Prostate gland (tissue), 2 donors: ENCODE data around the gene TASP1. TPM values are rescaled to one million over a fixed set of nuclear protein-coding genes. Genes with fewer than 3 reads are reported as not detected.

Experiments
- DNase-seq: peaks from one replicate; pipeline ENCODE4 v3.0.0-alpha.2; 2019; ENCODE audit warnings: low spot score
- H3K27ac ChIP-seq, 2 donors: fragments of 200-600 bp; sonication (generic); 2 replicates each; pipeline ENCODE4 v1.5.1; 2017 to 2019
- H3K27me3 ChIP-seq: fragments of 200-600 bp; sonication (generic); replicated peaks from 2 replicates; pipeline ENCODE4 v1.5.1; 2019; ENCODE audit not compliant: insufficient read depth
- H3K36me3 ChIP-seq, 2 donors: fragments of 200-600 bp; sonication (generic); 1 replicate in 1 of 2; 2 replicates in 1 of 2; pipeline versions ENCODE4 v1.5.1 to v1.8.1; 2017 to 2019
- H3K4me1 ChIP-seq: fragments of 200-600 bp; sonication (generic); replicated peaks from 2 replicates; pipeline ENCODE4 v1.5.1; 2019
- H3K4me3 ChIP-seq, 2 donors: fragments of 200-600 bp; sonication (generic); 2 replicates each; pipeline ENCODE4 v1.5.1; 2017 to 2019
- H3K9me3 ChIP-seq: fragments of 200-600 bp; sonication (generic); 2 replicates; pipeline ENCODE4 v1.5.1; 2017
- POLR2A ChIP-seq: fragments of 450-650 bp; IDR thresholded peaks from one replicate; pipeline ENCODE4 v1.6.1; 2016; ENCODE audit warnings: antibody characterized with exemption, mild to moderate bottlenecking
- POLR2AphosphoS5 ChIP-seq: sonication (generic); formaldehyde crosslinking; IDR thresholded peaks from one replicate; pipeline ENCODE4 v1.6.1; 2017; ENCODE audit warnings: antibody characterized with exemption
- WGBS: methylation state at CpG from one replicate; pipeline ENCODE4 v1.1.5; 2018; 5-methylcytosine and 5-hydroxymethylcytosine counted together
- intact Hi-C: fragments of 100-400 bp; cut with DNase I; formaldehyde crosslinking; loops from one replicate; pipeline ENCODE4 v1.14.2; 2022
- total RNA-seq, 2 donors: library from RNA; depleted of rRNA; stranded (reverse); fragments of >200 nt; gene quantifications; one replicate each; pipeline ENCODE4 v1.1.0, GENCODE V29; 2016
- TF ChIP-seq, protein P1 (sequence below), 4 experiments: fragments of 200-600 bp in 2 of 4; fragments of 450-650 bp in 2 of 4; sonication (generic) in 2 of 4; IDR thresholded peaks; 1 replicate in 3 of 4; 2 replicates in 1 of 4; pipeline ENCODE4 v1.5.1; 2016 to 2019; ENCODE audit warnings: antibody characterized with exemption in 4 of 4, mild to moderate bottlenecking in 2 of 4, moderate library complexity in 2 of 4

TASP1 gene
- total RNA-seq, 2 donors from 2014 or later = 9.3 to 14.2 TPM

DNA sequence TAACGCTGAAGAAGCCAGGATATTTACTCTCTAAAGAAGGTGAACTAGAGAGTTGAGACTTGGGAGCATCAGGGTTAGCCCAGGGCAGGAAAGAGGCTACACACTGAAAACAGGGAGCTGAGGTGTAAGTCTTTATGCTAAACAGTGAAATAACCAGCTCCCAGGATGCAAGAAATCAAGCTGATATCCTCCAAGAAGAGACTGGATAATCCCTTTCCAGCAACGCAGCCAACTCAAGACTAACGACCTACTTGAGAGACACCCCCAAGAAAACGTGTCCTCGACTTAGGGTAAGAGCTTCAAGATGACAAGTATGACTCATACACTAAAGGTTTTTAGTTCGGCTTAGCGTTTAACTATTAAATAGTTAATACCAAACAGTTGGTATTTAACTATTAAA lies 202.2 kb downstream of the TASP1 start:
- no peaks in the 10 kb centered on the region for H3K4me1 ChIP-seq
- H3K27me3 ChIP-seq = no peaks in the 10 kb centered on the region
- WGBS = 85% methylated on average over 7 of the region's 7 CpGs
- H3K27ac ChIP-seq = no peak overlapping the region
- H3K36me3 ChIP-seq = no peaks in the 10 kb centered on the region
- H3K9me3 ChIP-seq = no peaks in the 10 kb centered on the region
- no peak for DNase-seq
- TF ChIP-seq, protein P1, sequence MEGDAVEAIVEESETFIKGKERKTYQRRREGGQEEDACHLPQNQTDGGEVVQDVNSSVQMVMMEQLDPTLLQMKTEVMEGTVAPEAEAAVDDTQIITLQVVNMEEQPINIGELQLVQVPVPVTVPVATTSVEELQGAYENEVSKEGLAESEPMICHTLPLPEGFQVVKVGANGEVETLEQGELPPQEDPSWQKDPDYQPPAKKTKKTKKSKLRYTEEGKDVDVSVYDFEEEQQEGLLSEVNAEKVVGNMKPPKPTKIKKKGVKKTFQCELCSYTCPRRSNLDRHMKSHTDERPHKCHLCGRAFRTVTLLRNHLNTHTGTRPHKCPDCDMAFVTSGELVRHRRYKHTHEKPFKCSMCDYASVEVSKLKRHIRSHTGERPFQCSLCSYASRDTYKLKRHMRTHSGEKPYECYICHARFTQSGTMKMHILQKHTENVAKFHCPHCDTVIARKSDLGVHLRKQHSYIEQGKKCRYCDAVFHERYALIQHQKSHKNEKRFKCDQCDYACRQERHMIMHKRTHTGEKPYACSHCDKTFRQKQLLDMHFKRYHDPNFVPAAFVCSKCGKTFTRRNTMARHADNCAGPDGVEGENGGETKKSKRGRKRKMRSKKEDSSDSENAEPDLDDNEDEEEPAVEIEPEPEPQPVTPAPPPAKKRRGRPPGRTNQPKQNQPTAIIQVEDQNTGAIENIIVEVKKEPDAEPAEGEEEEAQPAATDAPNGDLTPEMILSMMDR (IDR thresholded peaks at IDR 0.05) = no peak
- TF ChIP-seq POLR2AphosphoS5 (no peak), POLR2A (no peak)
- intact Hi-C loops = no loop called here
- H3K4me3 ChIP-seq = no peak overlapping the region

DNA sequence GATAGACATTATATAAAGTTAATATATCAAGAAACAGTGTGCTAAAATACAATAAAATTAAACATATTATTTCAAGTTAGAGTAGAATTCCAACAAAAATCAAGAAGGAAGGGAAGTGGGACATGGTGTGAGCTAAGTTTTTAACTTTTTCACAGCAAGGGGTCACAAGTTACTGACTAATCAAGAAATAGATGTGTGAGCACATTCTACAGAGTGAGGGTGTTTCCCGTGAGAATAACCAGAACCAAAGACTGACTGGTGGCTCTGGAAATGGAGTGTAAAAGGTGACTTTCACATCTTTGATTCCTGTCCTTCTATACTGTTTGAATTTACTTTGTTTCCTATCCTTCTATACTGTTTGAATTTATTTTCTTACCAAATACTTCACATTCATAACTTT lies 206.6 kb downstream of the TASP1 start:
- Histone ChIP-seq H3K27me3 (no peaks in the 10 kb centered on the region), H3K9me3 (no peaks in the 10 kb centered on the region), H3K27ac (no peak overlapping the region), H3K4me3 (no peak overlapping the region), H3K4me1 (no peaks in the 10 kb centered on the region), H3K36me3 (no peaks in the 10 kb centered on the region)
- no peak for DNase-seq
- 90% methylated on average over 1 of the region's 1 CpG for WGBS
- intact Hi-C loops = no loop called here
- no peak for TF ChIP-seq POLR2A
- TF ChIP-seq POLR2AphosphoS5 = no peak
- TF ChIP-seq, protein P1 (IDR thresholded peaks at IDR 0.05) = no peak

DNA sequence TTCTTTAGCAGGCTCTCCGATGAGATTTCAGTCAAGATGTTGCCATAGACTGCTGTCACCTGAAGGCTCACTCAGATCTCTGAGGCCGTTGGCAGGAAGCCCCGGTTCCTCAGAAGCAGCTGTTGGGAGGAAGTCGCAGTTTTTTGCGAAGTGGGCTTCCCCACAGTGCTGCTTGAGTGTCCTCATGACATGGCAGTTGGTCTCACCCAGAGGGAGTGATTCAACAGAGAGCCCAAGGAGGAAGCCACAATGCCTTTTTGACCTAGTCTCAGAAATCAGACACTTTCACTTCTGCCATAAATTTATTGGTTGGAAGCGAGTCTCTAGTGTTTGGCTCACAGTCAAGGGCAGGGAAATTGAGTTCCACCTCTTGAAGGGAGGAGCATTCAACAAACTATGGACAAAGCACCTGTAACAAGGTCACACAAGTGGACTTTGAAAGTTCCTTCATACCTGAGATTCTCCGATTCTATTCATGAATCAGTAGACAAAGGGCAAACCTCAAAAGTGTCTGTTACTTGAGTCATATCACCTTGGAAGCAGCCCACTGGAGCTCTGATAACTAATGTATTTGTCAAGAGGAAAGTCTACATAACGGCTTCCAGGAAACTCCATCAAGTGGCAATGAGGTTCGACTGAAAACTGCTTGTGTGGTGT lies 208.3 kb downstream of the TASP1 start:
- 94% methylated on average over 9 of the region's 9 CpGs for WGBS
- intact Hi-C loops = no loop called here

DNA sequence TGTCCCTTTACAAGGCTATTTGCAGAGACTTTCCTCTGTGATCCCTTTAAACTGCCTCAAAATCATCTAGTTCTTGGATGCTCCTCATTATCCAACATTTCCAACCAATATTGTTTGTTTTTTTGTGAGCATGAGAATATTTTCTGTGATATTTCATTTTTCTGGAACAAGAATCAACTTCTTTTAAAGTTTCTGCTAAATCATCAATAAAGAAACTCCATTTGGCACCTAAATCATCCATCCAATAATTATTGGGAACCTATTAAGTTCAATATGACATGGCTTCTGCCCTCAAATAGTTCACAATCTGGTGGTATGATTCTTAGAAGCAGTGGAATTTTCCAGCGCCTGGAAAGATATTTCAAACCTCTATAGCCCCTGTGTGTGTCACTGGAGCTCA lies 210.0 kb downstream of the TASP1 start:
- H3K27ac ChIP-seq = no peak overlapping the region
- H3K36me3 ChIP-seq = no peaks in the 10 kb centered on the region
- H3K4me1 ChIP-seq = no peaks in the 10 kb centered on the region
- H3K9me3 ChIP-seq = no peaks in the 10 kb centered on the region
- H3K27me3 ChIP-seq = no peaks in the 10 kb centered on the region
- WGBS = 81% methylated on average over 1 of the region's 1 CpG
- H3K4me3 ChIP-seq = no peak overlapping the region
- TF ChIP-seq POLR2AphosphoS5 = no peak
- TF ChIP-seq, protein P1 (IDR thresholded peaks at IDR 0.05) = no peak
- DNase-seq = no peak
- intact Hi-C loops = no loop called here

More for the DNA sequence above, 208.3 kb downstream of the TASP1 start:
- H3K4me1 ChIP-seq = no peaks in the 10 kb centered on the region
- H3K27ac ChIP-seq = no peak overlapping the region
- no peaks in the 10 kb centered on the region for H3K27me3 ChIP-seq
- H3K36me3 ChIP-seq = no peaks in the 10 kb centered on the region
- no peak for DNase-seq
- TF ChIP-seq POLR2AphosphoS5 (no peak), POLR2A (no peak)
- H3K4me3 ChIP-seq = no peak overlapping the region
- H3K9me3 ChIP-seq = no peaks in the 10 kb centered on the region

DNA sequence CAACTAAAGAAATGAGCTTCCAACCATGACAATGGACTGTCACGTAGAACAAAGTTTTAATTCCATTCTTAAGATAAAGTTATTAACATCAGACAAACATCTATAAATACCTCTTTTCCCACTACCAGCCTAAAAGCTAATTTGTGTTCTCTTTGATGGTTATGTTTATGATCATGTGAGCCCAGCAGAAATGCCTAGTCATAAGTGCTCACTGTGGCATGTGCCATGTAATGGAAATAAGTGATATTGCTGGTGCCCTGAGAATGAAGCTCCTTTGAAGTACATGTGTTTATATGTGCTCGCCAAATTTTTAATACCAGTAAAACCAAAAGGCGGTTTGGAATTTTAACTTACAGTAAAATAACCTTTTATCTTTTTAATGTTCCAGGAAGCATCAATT lies 211.9 kb downstream of the TASP1 start:
- no peak for DNase-seq
- no peak for TF ChIP-seq POLR2AphosphoS5
- TF ChIP-seq, protein P1 (IDR thresholded peaks at IDR 0.05) = no peak
- no peak for TF ChIP-seq POLR2A
- no peak overlapping the region for H3K4me3 ChIP-seq
- 44% methylated on average over 3 of the region's 3 CpGs for WGBS
- no peaks in the 10 kb centered on the region for H3K27me3 ChIP-seq
- intact Hi-C loops = no loop called here
- no peaks in the 10 kb centered on the region for H3K4me1 ChIP-seq
- no peaks in the 10 kb centered on the region for H3K36me3 ChIP-seq
- H3K27ac ChIP-seq = no peak overlapping the region
- no peaks in the 10 kb centered on the region for H3K9me3 ChIP-seq
